Smooth muscle cell (in vitro differentiated cells): ENCODE measurements around the gene SOHLH2. TPM values are rescaled to one million over a fixed set of nuclear protein-coding genes. Genes with fewer than 3 reads are reported as not detected.

ENCODE experiments used
- DNase-seq: peaks from one replicate; lab custom pipeline; 2025; ENCODE audit not compliant: unreplicated experiment; lab: John Stamatoyannopoulos, UW
- H2AFZ ChIP-seq: fragments of 200-600 bp; sonication (generic); 2 replicates; pipeline ENCODE4 v1.6.0; 2016; ENCODE audit warnings: antibody characterized with exemption, low read depth, mild to moderate bottlenecking
- H3F3A ChIP-seq: fragments of 200-600 bp; sonication (generic); 2 replicates; pipeline ENCODE4 v1.6.0; 2017; ENCODE audit warnings: antibody characterized with exemption, low read depth
- H3K27ac ChIP-seq: fragments of 200-600 bp; sonication (generic); 2 replicates; pipeline ENCODE4 v1.5.1; 2016; ENCODE audit warnings: low read depth, mild to moderate bottlenecking
- H3K27me3 ChIP-seq: fragments of 200-600 bp; sonication (generic); 2 replicates; pipeline ENCODE4 v1.6.1; 2016; ENCODE audit warnings: low read depth, mild to moderate bottlenecking
- H3K36me3 ChIP-seq: fragments of 200-600 bp; sonication (generic); 2 replicates; pipeline ENCODE4 v1.5.1; 2016; ENCODE audit warnings: low read depth
- H3K4me1 ChIP-seq: fragments of 200-600 bp; sonication (generic); 2 replicates; pipeline ENCODE4 v1.5.1; 2016; ENCODE audit warnings: low read depth
- H3K4me2 ChIP-seq: fragments of 200-600 bp; sonication (generic); 2 replicates; pipeline ENCODE4 v1.6.0; 2016; ENCODE audit warnings: mild to moderate bottlenecking
- H3K4me3 ChIP-seq: fragments of 200-600 bp; sonication (generic); 2 replicates; pipeline ENCODE4 v1.5.1; 2016; ENCODE audit warnings: mild to moderate bottlenecking
- H3K79me2 ChIP-seq: fragments of 200-600 bp; sonication (generic); 2 replicates; pipeline ENCODE4 v1.6.0; 2016; ENCODE audit warnings: low read depth, mild to moderate bottlenecking
- H3K9ac ChIP-seq: fragments of 200-600 bp; sonication (generic); 2 replicates; pipeline ENCODE4 v1.6.0; 2016; ENCODE audit warnings: low read depth
- H3K9me3 ChIP-seq: fragments of 200-600 bp; sonication (generic); replicated peaks from 2 replicates; pipeline ENCODE4 v1.5.1; 2016; ENCODE audit warnings: low read depth
- H4K20me1 ChIP-seq: fragments of 200-600 bp; sonication (generic); 2 replicates; pipeline ENCODE4 v1.6.0; 2016; ENCODE audit warnings: low read depth
- CTCF ChIP-seq: fragments of 200-600 bp; sonication (generic); IDR thresholded peaks from 2 replicates; pipeline ENCODE4 v1.5.1; 2017; ENCODE audit warnings: borderline replicate concordance, mild to moderate bottlenecking, antibody characterized with exemption; ENCODE audit not compliant: insufficient read depth, poor library complexity, severe bottlenecking
- WGBS: methylation state at CpG from one replicate; pipeline ENCODE4 v1.1.7; 2016; ENCODE audit warnings: low lambda C conversion rate; 5-methylcytosine and 5-hydroxymethylcytosine counted together
- polyA plus RNA-seq: library from polyadenylated mRNA; unstranded; fragments of >200 nt; fragmentation: Nextera tagmentation; extraction: Ambion mirVana; gene quantifications from 2 replicates; pipeline ENCODE4 v1.2.1, GENCODE V29; 2016
- total RNA-seq: library from RNA; depleted of rRNA; stranded (reverse); fragments of >200 nt; gene quantifications from 2 replicates; pipeline ENCODE4 v1.2.3, GENCODE V29; 2014

SOHLH2 gene
- total and polyA plus RNA-seq, 2 experiments from 2014 or later, result 0.04 TPM; not detected in 1

DNA sequence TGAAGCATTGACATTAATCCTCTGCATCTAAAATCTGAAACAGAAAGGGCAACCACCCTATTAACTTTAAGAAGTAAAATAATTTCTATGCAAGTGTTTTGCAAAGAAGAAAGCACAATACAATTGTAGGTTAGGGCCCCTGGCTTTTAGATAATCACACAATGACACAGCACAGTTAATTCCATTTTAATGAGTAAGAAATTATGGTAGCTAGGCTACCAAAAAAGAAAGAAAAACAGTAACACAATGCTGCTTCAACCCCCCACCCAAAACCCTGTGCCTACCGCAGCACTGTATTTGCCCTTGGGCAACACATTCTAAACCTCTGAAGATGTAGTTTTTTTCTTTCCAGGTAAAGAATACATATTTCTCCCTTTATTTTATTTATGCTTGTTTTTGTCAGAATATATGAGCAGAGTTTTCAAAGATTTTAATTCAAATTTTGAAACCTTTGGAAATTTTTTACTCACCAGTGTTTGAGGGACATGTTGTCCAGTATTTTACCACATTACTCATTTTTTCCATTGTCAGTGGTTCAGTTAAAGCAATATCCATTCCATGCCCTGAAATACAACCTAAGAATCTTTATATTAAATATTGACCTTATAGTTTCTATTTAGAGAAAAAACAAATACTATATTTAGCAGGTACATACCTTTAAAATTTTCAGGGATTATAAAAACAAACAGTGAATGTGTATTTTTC, 21.1 kb downstream of the SOHLH2 start:
- Histone ChIP-seq H3K27me3 (peaks cover 4% of the 10 kb centered on the region), H2AFZ (no peak overlapping the region), H3K4me2 (peak overlapping the region; percentile 0), H4K20me1 (no peaks in the 10 kb centered on the region), H3K4me3 (no peak overlapping the region), H3K79me2 (no peaks in the 10 kb centered on the region), H3K9me3 (no peaks in the 10 kb centered on the region), H3F3A (no peaks in the 10 kb centered on the region), H3K36me3 (no peaks in the 10 kb centered on the region), H3K9ac (peak overlapping the region; percentile 34), H3K4me1 (peaks cover 11% of the 10 kb centered on the region), H3K27ac (peak overlapping the region; percentile 22)
- no peak for TF ChIP-seq CTCF
- no peak for DNase-seq
- WGBS, result 47% methylated on average over 1 of the region's 1 CpG

GRCh38 chr13:36192166-36192565, 22.2 kb downstream of the SOHLH2 start:
- Histone ChIP-seq H3K9ac (no peak overlapping the region), H3K4me3 (no peak overlapping the region), H3K27ac (no peak overlapping the region), H3F3A (no peaks in the 10 kb centered on the region), H3K4me1 (peaks cover 11% of the 10 kb centered on the region), H3K79me2 (no peaks in the 10 kb centered on the region), H3K27me3 (peaks cover 4% of the 10 kb centered on the region), H3K36me3 (no peaks in the 10 kb centered on the region), H2AFZ (no peak overlapping the region), H3K9me3 (no peaks in the 10 kb centered on the region), H4K20me1 (no peaks in the 10 kb centered on the region), H3K4me2 (no peak overlapping the region)
- no peak for DNase-seq
- WGBS, result 89% methylated on average over 6 of the region's 6 CpGs
- TF ChIP-seq CTCF, result no peak

GRCh38 chr13:36190771-36191170, 23.6 kb downstream of the SOHLH2 start:
- Histone ChIP-seq H3K27ac (no peak overlapping the region), H3K36me3 (no peaks in the 10 kb centered on the region), H3F3A (no peaks in the 10 kb centered on the region), H4K20me1 (no peaks in the 10 kb centered on the region), H3K79me2 (no peaks in the 10 kb centered on the region), H3K4me3 (no peak overlapping the region), H3K4me1 (peaks cover 11% of the 10 kb centered on the region), H3K9ac (no peak overlapping the region), H3K9me3 (no peaks in the 10 kb centered on the region), H3K27me3 (peaks cover 4% of the 10 kb centered on the region), H2AFZ (no peak overlapping the region), H3K4me2 (no peak overlapping the region)
- TF ChIP-seq CTCF, result no peak
- no peak for DNase-seq
- 87% methylated on average over 3 of the region's 3 CpGs for WGBS

DNA sequence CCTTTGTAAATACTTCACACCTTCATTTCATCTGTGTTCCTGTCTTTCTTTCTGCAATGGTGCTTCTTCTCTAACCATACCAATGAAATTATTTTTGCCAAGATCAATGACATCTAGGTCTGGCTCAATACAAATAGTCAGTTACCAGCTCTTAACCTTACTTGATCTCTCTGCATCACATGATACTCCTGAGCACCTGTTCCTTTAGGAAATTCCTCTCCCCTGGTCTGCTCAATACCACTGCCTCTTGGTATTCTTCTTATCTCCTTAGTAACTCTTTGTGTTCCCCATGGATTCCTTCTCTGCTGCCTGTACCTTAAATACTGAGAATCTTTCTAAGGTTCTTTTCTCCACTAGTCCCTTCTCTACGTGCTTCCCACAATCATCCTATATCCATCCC, 25.9 kb downstream of the SOHLH2 start:
- H3K79me2 ChIP-seq, result no peaks in the 10 kb centered on the region
- 90% methylated on average over 1 of the region's 1 CpG for WGBS
- no peaks in the 10 kb centered on the region for H3K36me3 ChIP-seq
- H3F3A ChIP-seq, result no peaks in the 10 kb centered on the region
- no peak overlapping the region for H3K4me2 ChIP-seq
- no peak for TF ChIP-seq CTCF
- no peak overlapping the region for H3K4me3 ChIP-seq
- peaks cover 4% of the 10 kb centered on the region for H3K27me3 ChIP-seq
- no peak overlapping the region for H3K9ac ChIP-seq
- no peaks in the 10 kb centered on the region for H3K9me3 ChIP-seq
- H3K27ac ChIP-seq, result no peak overlapping the region
- H2AFZ ChIP-seq, result no peak overlapping the region
- peaks cover 4% of the 10 kb centered on the region for H3K4me1 ChIP-seq
- DNase-seq, result no peak
- H4K20me1 ChIP-seq, result no peaks in the 10 kb centered on the region
